HL-60/S4 treated with retinoic acid at 250 ng/mL for 4 days and 3 days (cell line): ENCODE measurements around the gene TCEAL6.
"Not testable (repeated sequence)": the region's sequence is repeated elsewhere in the genome, so short reads cannot be mapped to it uniquely, and the experiment has no call there.

Experiments
- in situ Hi-C: fragments of 300-500 bp; cut with MboI; formaldehyde crosslinking; loops from 2 replicates; pipeline ENCODE4 v1.7.0; 2022; ENCODE audit warnings: low sequenced_read_pairs

TCEAL6 gene

DNA sequence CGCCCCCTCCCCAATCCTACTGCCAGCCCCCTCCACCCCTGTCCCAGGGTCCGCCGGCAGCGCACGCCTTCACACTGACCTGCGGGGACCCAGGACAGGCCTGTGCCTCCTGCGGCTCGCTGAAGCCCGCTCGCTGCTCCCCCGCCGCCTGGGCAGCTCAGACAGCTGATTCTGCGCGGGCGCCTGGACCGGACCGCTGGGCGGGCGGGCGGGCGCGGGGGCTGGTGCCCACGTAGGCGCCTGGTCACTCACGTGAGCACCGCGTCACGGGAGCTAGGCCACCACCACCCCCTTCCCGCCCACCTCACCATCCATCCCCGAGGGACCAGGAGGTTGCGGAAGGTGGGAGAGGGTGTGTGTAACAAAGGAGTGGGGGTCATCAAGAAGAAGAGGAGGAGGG lies at the start of gene TCEAL6:
Gene TCEAL6 (minus strand): TSS at position 208 of the 400 bp plus-strand sequence.
- in situ Hi-C loops = not testable (repeated sequence)

DNA sequence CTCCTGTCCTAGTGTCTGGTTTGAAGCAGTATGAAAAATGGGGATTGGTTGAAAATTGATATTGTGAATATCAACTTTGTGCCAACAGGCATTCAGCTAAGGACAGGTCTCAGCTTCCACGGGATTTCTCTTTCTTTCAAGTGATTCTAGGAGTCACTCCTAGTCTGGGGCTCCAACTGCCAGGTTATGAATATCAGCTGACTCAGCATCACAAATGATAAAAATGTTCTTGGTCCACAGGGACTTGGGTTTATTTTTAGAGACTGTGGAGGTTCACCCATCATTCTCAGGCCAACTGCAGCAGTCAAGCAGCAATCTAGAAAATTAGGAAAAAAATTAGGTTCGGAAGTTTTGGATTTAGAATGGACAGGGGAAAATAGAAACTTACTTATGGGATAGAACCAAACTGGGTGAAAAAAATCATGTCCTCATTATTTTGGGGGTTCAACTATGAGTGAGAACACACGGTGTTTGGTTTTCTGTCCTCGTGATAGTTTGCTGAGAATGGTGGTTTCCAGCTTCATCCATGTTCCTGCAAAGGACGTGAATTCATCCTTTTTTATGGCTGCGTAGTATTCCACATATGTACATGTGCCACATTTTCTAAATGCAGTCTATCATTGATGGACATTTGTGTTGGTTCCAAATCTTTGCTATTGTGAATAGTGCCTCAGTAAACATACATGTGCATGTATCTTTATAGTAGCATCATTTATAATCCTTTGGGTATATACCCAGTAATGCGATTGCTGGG lies 43.9 kb upstream of the TCEAL6 start:
- in situ Hi-C loops = no loop called here

DNA sequence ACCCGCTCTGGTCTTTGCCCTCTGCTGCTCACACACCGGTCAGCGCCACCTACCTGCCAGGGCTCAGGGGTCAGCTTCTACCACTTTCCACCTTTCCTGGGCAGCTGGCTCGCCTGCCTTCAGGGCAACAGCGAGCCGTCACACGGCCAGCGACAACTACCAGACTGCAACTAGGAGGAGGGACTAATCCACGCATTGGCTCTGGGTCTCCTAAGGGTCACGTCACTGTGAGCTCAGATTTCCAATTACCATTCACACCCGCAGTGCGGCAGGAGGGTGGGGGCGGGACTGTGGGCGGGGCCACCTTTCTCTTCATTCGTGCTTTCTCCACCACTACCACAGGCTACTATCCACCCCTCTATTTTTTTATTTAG lies 13.5 kb upstream of the TCEAL6 start, which contains the start of gene BEX5:
Gene BEX5 (minus strand): TSS at position 172 of the 374 bp plus-strand sequence. CDS start 1,712 bp downstream, outside the sequence.
- in situ Hi-C loops = no loop called here

DNA sequence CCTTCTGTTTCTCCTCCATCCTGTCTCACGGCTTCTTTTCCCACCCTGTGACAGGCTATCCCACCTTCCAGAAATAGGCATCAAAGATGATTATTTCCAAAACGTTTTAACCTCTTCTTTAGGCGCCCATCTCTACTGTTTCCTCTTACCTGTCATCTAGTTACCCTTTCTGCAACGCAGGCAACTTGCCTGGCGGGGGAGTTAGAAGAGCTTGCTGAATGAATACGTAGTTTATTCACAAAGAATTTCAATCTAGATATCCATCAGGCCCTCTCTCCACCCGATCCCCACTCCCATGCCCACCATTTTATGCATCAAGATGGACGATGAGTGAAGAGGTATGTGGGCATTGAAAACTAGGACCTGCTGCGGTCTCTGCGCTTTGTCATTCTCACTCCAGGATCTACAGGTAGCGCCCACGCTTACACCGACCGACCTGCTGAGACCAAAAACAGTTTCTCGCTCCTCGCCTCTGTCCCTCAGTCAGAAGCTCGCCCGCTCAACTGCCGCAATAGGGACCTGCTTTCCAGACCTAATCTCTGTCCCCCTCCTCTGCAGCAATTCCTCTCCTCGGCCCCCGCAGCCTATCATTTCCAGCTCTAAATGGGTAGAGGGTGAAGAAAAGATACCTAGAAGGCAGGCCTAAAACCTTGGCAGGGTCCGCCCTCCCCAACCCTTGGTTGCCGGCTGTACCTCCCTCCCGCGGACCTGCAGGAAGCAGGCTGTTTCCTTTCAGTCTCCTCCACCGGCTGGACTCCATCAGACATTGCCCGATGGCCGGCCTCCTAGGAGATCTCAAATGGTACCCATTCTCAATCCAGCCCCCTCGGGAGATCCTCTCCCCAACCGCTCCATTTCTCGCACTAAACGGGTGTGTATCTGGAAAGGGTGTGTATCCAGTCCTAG lies 12.9 kb upstream of the TCEAL6 start:
- in situ Hi-C loops = no loop called here

DNA sequence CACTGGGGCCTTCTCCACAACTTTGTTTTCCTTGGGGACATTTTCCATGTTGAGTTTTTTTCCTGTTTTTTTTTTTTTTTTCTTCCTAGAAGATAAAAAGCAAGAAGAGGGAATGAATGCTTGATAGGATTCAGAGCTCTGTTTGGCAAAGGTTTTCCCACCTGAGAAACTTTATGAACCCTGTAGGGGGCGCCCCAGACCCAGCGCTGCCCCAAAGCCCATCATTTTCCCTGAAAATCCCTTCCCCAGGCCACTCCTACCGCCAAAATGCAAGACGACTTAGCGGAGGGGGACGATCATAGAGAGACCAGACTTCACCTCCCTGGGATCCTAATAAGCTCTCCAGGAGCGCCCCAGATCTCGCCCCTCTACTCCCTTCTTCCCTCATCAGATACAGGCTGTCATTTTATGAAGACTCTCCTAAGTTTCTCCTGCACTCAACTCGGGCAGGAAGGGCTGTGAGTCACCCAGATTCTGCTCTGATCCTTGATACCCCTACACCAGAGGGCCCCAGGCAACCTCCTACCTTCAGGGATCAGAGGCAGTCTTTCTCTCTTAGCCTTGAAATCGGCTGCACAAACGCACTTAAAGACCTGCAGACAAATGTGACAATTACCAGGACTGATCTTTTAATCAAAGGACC lies 12.1 kb upstream of the TCEAL6 start:
- in situ Hi-C loops = no loop called here

DNA sequence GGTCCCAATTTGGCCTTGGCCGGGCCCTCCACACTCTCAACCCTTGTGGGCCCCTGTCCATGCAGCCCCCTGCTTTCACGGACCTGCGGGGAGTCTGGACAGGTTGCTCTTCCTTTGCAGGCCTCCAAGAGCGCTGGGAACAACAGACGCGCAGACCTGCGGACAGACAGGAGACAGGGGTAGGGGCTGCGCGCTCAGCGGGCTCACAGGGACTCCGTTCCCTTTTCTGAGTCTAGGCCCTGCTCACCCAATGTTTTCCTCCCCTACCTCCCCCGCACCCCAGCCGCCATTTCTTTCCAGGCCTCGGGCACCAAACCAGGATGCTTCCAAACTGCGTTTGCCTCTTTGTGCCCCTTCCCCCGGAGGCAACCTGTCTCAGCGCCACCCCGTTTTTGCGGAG lies 650 bp downstream of the TCEAL6 start:
- in situ Hi-C loops = not testable (repeated sequence)

DNA sequence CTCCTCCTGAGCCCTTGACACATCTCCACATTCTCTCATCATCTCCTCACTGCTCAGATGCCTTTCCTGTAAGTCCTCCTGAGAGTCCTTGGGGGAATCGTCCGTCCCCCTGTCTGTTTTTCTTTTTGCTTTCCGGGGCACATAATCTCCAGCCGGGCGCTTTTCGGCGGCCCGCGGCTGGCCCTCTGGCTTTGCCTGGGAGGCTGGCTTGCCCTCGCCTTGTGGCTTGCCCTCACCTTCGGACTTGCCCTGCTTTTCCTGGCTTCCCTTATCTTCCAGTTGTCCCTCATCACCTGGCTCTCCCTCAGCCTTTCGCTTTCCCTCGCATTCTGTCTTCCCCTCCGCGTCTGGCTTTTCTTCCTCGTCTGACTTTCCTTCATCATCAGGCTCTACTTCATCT lies 1.4 kb downstream of the TCEAL6 start:
- in situ Hi-C loops = not testable (repeated sequence)

DNA sequence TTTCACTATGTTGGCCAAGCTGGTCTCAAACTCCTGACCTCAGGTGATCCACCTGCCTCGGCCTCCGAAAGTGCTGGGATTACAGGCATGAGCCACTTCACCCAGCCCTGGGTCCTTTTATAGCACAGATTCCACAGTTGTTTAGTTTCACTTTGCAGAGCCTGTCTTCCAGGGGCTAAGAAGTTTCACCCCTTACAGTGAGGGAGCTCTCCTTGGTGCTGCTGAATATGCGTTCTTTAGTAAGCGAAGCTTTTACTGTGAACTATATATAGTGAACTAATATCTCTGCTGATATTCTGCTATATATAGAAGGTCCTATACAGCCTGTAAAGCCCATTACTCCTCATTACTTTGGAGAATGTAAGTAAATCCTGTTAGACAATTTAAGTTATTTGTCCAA lies 4.2 kb downstream of the TCEAL6 start:
- in situ Hi-C loops = no loop called here

DNA sequence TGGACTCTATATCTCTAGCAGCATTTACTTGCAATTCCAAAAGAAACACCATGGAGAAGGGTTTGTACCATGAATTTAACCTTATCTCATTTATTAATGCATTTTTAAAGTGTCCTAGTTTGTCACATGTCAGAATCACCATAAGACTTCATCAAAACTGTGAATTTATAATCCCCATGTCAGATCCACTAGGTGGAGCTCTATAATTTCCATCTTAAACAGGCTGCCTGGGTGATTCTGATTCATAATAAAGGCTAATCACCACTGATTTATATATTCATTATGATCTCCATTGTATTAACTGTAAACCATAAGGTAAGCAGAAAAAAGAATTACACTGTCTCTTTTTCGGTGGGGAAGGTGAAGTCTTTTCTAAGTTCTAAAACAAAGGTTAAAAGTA lies 12.8 kb downstream of the TCEAL6 start:
- in situ Hi-C loops = no loop called here

DNA sequence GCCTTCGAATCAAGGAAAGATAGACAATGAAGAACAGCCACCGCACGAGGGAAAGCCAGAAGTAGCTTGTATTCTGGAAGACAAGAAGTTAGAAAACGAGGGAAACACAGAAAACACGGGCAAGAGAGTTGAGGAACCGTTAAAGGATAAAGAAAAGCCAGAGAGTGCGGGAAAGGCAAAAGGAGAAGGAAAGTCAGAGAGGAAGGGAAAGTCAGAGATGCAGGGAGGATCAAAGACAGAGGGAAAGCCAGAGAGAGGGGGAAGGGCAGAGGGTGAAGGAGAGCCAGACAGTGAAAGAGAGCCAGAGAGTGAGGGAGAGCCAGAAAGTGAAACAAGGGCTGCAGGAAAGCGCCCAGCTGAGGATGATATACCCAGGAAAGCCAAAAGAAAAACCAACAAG lies 15.4 kb downstream of the TCEAL6 start:
- in situ Hi-C loops = no loop called here

DNA sequence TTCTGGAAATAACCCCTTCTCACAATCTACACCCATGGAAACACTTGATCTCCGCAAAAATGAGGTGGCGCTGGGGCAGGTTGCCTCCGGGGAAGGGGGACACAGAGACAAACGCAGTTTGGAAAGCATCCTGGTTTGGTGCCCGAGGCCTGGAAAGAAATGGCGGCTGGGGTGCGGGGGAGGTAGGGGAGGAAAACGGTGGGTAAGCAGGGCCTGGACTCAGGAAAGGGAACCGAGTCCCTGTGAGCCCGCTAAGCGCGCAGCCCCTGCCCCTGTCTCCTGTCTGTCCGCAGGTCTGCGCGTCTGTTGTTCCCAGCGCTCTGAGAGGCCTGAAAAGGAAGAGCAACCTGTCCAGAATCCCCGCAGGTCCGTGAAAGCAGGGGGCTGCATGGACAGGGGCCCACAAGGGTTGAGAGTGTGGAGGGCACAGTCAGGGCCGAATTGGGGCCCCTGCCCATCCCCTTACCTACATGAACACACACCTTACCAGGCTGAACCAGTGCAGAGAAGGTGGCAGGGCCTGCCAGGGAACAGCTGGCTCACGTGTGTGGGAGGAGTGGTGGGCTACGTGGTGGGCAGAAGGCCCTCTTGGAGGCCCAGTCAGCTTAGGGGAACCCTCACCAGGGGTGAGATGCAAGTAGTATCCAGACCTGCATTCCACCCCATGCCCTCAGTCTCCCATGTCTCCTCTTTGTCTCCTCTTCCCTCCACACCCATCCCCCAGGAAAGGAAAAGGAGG lies 16.0 kb downstream of the TCEAL6 start:
- in situ Hi-C loops = not testable (repeated sequence)

DNA sequence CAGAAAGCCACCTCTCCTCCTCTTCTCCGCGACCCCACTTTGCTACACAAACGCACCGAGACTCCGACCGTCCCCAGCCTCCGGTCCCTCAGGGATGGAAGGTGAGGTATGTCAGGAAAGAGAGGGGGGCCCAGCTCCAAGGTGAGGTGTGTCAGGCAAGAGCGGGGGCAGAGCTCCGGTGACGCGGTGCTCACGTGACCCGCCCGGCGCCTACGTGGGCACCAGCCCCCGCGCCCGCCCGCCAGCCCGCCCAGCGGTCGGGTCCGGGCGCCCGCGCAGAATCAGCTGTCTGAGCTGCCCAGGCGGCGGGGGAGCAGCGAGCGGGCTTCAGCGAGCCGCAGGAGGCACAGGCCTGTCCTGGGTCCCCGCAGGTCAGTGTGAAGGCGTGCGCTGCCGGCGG lies 16.8 kb downstream of the TCEAL6 start, which contains the start of gene TCEAL2:
Gene TCEAL2 (plus strand): TSS at position 244 of the 400 bp plus-strand sequence. CDS start 1,152 bp downstream, outside the sequence.
- in situ Hi-C loops = not testable (repeated sequence)

DNA sequence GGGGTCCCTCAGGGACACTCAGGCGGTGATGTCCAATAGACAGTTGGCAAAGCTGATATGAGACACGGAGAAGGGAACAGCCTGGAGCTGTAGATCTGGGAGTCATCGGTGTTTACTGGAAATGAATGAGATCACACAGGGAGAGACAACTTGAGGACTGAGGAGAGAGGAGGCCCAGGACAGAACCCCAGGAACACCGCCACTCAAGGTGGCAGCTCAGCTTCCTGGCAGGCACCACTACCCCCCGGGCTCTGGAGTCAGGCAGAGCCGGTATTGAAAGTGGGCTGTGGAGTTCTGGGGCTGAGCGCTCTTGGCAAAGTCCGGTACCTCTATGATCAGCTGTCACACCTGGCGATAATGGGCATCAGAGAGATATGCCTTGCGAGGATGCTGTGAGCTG lies 17.3 kb downstream of the TCEAL6 start:
- in situ Hi-C loops = not testable (repeated sequence)

DNA sequence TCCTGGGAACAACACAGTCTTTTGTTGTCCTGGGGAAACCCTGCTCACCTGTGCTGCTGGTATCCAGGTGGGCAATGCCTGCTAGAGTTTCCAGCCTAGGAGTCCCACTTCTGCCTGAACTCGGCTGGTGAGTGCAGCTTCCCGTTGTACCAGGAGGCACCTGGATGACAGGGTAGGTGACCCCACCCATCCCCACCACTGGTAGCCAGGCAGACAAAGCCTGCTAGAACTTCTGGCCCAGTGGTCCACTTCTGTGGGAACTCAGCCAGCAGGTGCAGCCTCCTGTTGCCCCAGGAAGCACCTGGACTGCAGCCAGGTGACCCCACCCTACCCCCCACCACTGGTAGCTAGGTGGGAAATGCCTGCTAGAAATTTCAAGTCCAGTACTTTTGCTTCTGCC lies 26.5 kb downstream of the TCEAL6 start:
- in situ Hi-C loops = no loop called here

DNA sequence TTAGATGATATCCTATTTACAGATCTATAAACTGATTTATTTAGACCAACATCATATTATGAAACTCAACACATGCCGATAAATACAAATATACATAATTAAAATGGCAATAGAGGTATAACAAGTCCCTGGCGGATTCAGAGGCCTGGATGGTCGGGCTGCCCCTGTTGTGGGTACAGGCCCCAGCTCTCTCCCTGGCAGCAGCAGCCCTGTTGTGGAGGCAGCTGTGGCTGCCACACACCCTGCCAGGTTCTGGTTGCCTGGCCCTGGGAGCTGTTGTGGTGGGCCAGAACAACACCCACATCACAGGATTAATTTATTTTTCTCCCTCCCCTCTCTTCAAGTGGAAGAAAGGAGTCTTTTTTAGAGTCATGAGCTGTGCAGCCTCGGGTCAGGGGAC lies 28.9 kb downstream of the TCEAL6 start:
- in situ Hi-C loops = no loop called here
